Fibroblast of lung (primary cell): ENCODE results near the gene ACAP3. TPM values are rescaled to one million over a fixed set of nuclear protein-coding genes. Genes with fewer than 3 reads are reported as not detected.

Experiments used
- DNase-seq, 2 donors: peaks; one replicate each; pipeline versions ENCODE4 v3.0.0 to v3.0.0-alpha.2; 2010; ENCODE audit warnings: low read depth in 2 of 2
- H2AFZ ChIP-seq: 2 replicates; pipeline ENCODE4 v1.5.1; 2012; ENCODE audit warnings: low read length, control low read depth, inconsistent platforms
- H3K27ac ChIP-seq: 2 replicates; pipeline ENCODE4 v1.5.1; 2011; ENCODE audit warnings: low read length, control low read depth; ENCODE audit not compliant: insufficient read depth
- H3K27me3 ChIP-seq: 2 replicates; pipeline ENCODE4 v1.5.1; 2011; ENCODE audit warnings: mild to moderate bottlenecking, low read length; ENCODE audit not compliant: control insufficient read depth, insufficient read depth
- H3K36me3 ChIP-seq: 2 replicates; pipeline ENCODE4 v1.5.1; 2011; ENCODE audit warnings: low read length; ENCODE audit not compliant: control insufficient read depth, insufficient read depth
- H3K4me1 ChIP-seq: 2 replicates; pipeline ENCODE4 v1.5.1; 2011; ENCODE audit warnings: low read length; ENCODE audit not compliant: control insufficient read depth, insufficient read depth; ENCODE audit errors: extremely low read depth
- H3K4me2 ChIP-seq: 2 replicates; pipeline ENCODE4 v1.5.1; 2011; ENCODE audit warnings: low read length, control low read depth; ENCODE audit not compliant: insufficient read depth; ENCODE audit errors: extremely low read depth
- H3K4me3 ChIP-seq, 4 experiments: fragments of 200-600 bp in 1 of 4; sonication (generic) in 1 of 4; replicated peaks in 1 of 4; 2 replicates each; pipeline ENCODE4 v1.5.1; 2011 to 2016; ENCODE audit warnings: low read length in 4 of 4, low read depth in 3 of 4, mild to moderate bottlenecking in 3 of 4, control low read depth in 2 of 4, inconsistent platforms in 1 of 4, mixed read lengths in 1 of 4; ENCODE audit not compliant: insufficient read depth in 1 of 4; ENCODE audit errors: control extremely low read depth in 1 of 4
- H3K79me2 ChIP-seq: 2 replicates; pipeline ENCODE4 v1.5.1; 2012; ENCODE audit warnings: mild to moderate bottlenecking, low read length, inconsistent platforms; ENCODE audit not compliant: control insufficient read depth, insufficient read depth
- H3K9ac ChIP-seq: 2 replicates; pipeline ENCODE4 v1.5.1; 2011; ENCODE audit warnings: mild to moderate bottlenecking, low read length, control low read depth; ENCODE audit not compliant: insufficient read depth
- H3K9me3 ChIP-seq: 2 replicates; pipeline ENCODE4 v1.5.1; 2012; ENCODE audit warnings: low read depth, low read length; ENCODE audit not compliant: control insufficient read depth, insufficient read depth
- H4K20me1 ChIP-seq: 2 replicates; pipeline ENCODE4 v1.5.1; 2011; ENCODE audit warnings: low read length; ENCODE audit not compliant: control insufficient read depth, insufficient read depth; ENCODE audit errors: extremely low read depth
- EZH2 ChIP-seq: IDR thresholded peaks from 2 replicates; pipeline ENCODE4 v1.5.1; 2012; ENCODE audit warnings: low read length, control low read depth, mild to moderate bottlenecking; ENCODE audit errors: missing control alignments
- polyA plus RNA-seq, 2 donors: library from polyadenylated mRNA; depleted of rRNA in 1 of 2; stranded (reverse) in 1 of 2; unstranded in 1 of 2; fragments of >200 nt; gene quantifications; 2 replicates each; pipeline ENCODE4 v1.2.1, GENCODE V29; 2011 to 2012; ENCODE audit warnings: missing spikeins in 1 of 2
- total RNA-seq: library from RNA; depleted of rRNA; stranded (reverse); fragments of >200 nt; gene quantifications from 2 replicates; pipeline ENCODE4 v1.2.1, GENCODE V29; 2014
- TF ChIP-seq, protein P1 (sequence below), 2 donors: IDR thresholded peaks in 1 of 2; conservative IDR thresholded peaks in 1 of 2; 1 replicate in 1 of 2; 2 replicates in 1 of 2; pipeline ENCODE4 v1.5.1; 2011 to 2012; ENCODE audit warnings: low read length in 2 of 2, control low read depth in 1 of 2, inconsistent platforms in 1 of 2, low read depth in 1 of 2, mild to moderate bottlenecking in 1 of 2

Gene ACAP3
- total and polyA plus RNA-seq, 2 donors (not counting 1 experiment from before 2014, with no cell fraction given), result 15.3 to 50.9 TPM

GRCh38 chr1:1322418-1322817 lies 14.7 kb upstream of the ACAP3 start:
- DNase-seq, result no peak
- no peak for TF ChIP-seq EZH2
- TF ChIP-seq, protein P1, sequence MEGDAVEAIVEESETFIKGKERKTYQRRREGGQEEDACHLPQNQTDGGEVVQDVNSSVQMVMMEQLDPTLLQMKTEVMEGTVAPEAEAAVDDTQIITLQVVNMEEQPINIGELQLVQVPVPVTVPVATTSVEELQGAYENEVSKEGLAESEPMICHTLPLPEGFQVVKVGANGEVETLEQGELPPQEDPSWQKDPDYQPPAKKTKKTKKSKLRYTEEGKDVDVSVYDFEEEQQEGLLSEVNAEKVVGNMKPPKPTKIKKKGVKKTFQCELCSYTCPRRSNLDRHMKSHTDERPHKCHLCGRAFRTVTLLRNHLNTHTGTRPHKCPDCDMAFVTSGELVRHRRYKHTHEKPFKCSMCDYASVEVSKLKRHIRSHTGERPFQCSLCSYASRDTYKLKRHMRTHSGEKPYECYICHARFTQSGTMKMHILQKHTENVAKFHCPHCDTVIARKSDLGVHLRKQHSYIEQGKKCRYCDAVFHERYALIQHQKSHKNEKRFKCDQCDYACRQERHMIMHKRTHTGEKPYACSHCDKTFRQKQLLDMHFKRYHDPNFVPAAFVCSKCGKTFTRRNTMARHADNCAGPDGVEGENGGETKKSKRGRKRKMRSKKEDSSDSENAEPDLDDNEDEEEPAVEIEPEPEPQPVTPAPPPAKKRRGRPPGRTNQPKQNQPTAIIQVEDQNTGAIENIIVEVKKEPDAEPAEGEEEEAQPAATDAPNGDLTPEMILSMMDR (conservative IDR thresholded peaks at IDR 0.05 in 1 of 2, IDR thresholded peaks at IDR 0.05 in 1 of 2; ENCODE audit: low read depth in 1 of 2, low read length in 2 of 2), result no peak
- Histone ChIP-seq H3K9me3 (no peaks in the 10 kb centered on the region), H3K4me3 (no peak overlapping the region), H3K79me2 (peaks cover 67% of the 10 kb centered on the region), H4K20me1 (no peaks in the 10 kb centered on the region), H3K36me3 (peaks cover 15% of the 10 kb centered on the region), H3K4me2 (no peak overlapping the region), H3K9ac (no peak overlapping the region), H3K27me3 (no peaks in the 10 kb centered on the region), H3K27ac (no peak overlapping the region), H3K4me1 (peaks cover 29% of the 10 kb centered on the region), H2AFZ (no peak overlapping the region)

GRCh38 chr1:1321477-1321876 lies 13.7 kb upstream of the ACAP3 start:
- Histone ChIP-seq H3K79me2 (peaks cover 72% of the 10 kb centered on the region), H3K4me2 (no peak overlapping the region), H3K9ac (no peak overlapping the region), H3K9me3 (no peaks in the 10 kb centered on the region), H3K4me1 (peaks cover 29% of the 10 kb centered on the region), H3K27me3 (no peaks in the 10 kb centered on the region), H3K4me3 (no peak overlapping the region), H4K20me1 (no peaks in the 10 kb centered on the region), H3K27ac (no peak overlapping the region), H3K36me3 (peaks cover 13% of the 10 kb centered on the region), H2AFZ (no peak overlapping the region)
- TF ChIP-seq EZH2, result no peak
- TF ChIP-seq, protein P1 (conservative IDR thresholded peaks at IDR 0.05 in 1 of 2, IDR thresholded peaks at IDR 0.05 in 1 of 2; ENCODE audit: low read depth in 1 of 2, low read length in 2 of 2), result no peak
- no peak for DNase-seq

GRCh38 chr1:1320666-1321448 lies 13.1 kb upstream of the ACAP3 start:
- Histone ChIP-seq H3K9ac (no peak overlapping the region), H3K4me1 (peaks cover 29% of the 10 kb centered on the region), H3K4me3 (no peak overlapping the region), H4K20me1 (no peaks in the 10 kb centered on the region), H3K79me2 (peaks cover 72% of the 10 kb centered on the region), H3K36me3 (peaks cover 16% of the 10 kb centered on the region), H3K4me2 (peak overlapping the region; percentile 25), H3K27ac (peak overlapping the region; percentile 64), H3K27me3 (no peaks in the 10 kb centered on the region), H3K9me3 (no peaks in the 10 kb centered on the region), H2AFZ (no peak overlapping the region)
- peak in 1 of 2 donors; percentile 68 for DNase-seq
- no peak for TF ChIP-seq EZH2
- TF ChIP-seq, protein P1 (conservative IDR thresholded peaks at IDR 0.05 in 1 of 2, IDR thresholded peaks at IDR 0.05 in 1 of 2; ENCODE audit: low read depth in 1 of 2, low read length in 2 of 2), result no peak
